HG03432 (cell line): ENCODE measurements around the gene SSUH2.
"Not testable (repeated sequence)": the region's sequence is repeated elsewhere in the genome, so short reads cannot be mapped to it uniquely, and the experiment has no call there.

Experiments
- ATAC-seq: cut with Tn5 transposase; IDR thresholded peaks from one replicate; pipeline ENCODE4 v1.9.1; 2021; ENCODE audit warnings: mild to moderate bottlenecking, moderate library complexity; ENCODE audit not compliant: unreplicated experiment

The SSUH2 gene, protein sequence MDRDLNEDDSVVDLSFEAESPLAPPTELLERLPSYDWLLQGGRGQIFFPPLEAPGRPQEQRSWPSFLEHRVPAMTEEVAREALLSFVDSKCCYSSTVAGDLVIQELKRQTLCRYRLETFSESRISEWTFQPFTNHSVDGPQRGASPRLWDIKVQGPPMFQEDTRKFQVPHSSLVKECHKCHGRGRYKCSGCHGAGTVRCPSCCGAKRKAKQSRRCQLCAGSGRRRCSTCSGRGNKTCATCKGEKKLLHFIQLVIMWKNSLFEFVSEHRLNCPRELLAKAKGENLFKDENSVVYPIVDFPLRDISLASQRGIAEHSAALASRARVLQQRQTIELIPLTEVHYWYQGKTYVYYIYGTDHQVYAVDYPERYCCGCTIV

DNA sequence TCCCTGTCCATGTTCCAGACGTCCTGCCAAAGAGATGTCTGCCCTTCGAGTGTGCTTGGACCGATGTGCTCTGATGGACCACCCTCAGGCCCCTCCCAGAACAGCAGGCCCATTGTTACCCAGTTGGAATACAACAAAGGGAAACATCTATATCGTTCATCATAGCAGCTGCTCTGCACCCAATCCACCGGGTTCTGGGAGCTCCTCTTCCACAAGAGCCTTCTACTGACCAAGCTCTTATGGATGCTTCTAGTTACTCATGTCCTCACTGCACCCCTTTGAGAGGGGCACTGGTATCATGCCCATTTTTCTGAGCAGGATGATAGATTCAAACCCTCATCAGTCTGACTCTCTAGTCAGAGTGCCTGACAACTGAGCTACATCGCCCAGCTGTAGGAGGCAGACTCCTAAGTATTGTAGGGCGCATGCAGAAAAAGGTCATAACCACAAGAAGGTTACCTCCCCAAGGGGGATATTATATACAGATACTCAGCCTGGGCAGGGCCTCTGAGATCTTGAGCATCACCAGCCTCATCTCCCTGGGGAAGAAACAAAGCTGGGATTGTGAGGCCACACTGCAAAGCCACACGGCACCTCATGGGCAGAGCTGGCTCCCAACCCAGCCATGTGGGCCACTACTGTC is at the start of gene SSUH2:
Gene SSUH2 (minus strand): TSS at position 51 of the 643 bp plus-strand sequence. CDS start 40 bp downstream, at position 11.
- no peak for ATAC-seq

DNA sequence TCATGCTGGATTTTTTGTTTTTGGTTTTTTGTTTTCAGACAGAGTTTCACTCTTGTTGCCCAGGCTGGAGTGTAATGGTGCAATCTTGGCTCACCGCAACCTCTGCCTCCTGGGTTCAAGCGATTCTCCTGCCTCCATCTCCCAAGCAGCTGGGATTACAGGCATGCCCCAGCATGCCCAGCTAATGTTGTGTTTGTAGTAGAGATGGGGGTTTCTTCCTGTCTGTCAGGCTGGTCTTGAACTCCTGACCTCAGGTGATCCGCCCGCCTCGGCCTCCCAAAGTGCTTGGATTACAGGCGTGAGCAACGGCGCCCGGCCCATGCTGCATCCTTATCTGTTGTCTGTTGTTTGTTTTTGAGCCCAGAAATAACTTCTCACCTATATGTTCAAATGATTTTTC is 46.7 kb upstream of the SSUH2 start:
- not testable (repeated sequence) for ATAC-seq

DNA sequence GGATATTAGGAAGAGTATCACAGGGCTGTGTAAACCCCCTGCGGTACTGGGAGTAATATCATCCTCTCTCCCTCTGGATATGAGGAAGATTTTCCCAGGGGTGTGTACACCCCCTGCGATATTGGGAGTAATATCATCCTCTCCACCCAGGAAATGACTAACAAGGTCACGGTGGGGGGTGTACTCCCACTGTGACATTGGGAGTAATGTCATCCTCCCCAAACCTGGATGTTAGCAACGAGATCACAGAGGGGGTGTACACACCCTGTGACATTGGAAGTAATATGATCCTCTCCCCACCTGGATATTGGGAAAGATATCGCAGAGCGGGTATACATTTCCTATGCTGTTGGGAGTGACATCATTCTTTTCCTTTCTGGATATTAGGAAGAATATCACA is 40.4 kb upstream of the SSUH2 start:
- not testable (repeated sequence) for ATAC-seq

DNA sequence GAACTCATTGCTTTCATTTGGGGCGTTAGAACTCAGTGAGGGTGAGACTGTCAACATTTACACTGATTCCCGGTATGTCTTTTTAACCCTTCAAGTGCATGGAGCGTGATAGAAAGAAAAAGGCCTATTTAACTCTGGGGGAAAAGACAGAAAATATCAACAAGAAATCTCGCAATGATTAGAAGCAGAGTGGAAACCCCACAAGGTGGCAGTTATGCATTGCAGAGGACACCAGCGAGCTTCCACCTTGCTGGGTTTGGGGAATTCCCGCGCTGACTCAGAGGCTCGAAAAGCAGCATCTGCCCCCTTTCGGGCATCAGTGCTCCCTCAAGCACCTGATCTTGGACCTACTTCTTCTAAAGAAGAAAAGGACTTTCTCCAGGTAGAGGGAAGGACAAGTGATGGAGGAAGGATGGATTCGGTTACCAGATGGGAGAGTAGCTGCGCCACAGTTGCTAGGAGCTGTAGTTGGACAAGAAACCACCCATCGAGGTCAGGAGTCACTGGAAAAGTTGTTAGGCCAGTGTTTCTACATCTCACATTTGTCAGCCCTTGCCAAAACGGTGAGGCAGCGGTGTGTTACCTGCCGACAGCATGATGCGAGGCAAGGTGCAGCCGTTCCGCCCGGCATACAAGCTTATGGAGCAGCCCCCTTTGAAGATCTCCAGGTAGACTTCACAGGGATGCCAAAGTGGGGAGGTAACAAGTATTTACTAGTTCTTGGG is 38.4 kb upstream of the SSUH2 start:
- not testable (repeated sequence) for ATAC-seq

- ATAC-seq: not testable (repeated sequence)
These were observed 37.4 kb upstream of the SSUH2 start for GRCh38 chr3:8681881-8682538.

DNA sequence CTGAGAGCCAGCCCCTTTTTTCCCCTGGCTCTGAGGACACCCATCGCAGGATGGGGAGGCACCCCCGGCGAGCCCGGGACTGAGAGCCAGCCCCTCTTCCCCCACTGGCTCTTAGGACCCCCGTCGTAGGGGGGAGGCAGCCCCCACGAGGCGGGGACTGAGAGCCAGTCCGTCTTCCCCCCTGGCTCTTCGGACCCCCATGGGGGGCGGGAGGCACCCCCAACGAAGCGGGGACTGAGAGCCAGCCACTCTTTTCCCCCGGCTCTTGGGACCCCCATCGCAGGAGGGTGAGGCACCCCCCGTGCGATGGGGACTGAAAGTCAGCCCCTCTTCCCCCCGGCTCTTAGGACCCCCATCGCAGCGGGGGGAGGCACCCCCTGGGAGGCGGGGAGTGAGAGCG is 36.8 kb upstream of the SSUH2 start:
- no peak for ATAC-seq

DNA sequence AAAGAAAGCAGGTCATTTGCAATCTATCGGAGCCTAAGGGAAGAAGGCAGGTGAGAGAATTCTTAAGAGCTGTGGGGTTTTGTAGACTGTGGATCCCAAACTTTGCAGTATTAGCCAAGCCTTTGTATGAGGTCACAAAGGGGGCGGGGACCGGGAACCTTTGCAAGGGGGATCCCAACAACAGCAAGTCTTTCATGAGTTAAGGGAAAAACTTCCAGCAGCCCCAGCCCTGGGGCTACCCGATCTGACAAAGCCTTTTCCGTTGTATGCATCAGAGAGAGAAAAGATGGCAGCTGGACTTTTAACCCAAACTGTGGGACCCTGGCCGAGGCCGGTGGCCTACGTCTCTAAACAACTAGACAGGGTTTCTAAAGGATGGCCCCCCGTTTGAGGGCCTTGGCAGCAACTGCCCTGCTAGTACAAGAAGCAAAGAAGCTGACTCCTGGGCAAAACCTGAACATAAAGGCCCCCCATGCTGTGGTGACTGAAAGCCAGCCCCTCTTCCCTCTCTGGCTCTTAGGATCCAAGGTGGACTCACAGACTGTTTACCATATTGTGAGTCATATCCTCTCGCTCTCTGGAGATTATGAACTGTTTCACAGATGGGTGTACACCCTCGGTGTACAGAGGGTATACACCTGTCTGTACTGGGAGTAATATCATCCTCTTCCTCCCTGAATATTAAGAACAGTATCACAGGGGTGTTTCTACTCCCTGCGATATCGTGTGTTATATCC is 35.4 kb upstream of the SSUH2 start:
- not testable (repeated sequence) for ATAC-seq

GRCh38 chr3:8678751-8679150 is 34.2 kb upstream of the SSUH2 start:
- no peak for ATAC-seq

- not testable (repeated sequence) for ATAC-seq
These were observed 32.7 kb upstream of the SSUH2 start for GRCh38 chr3:8677258-8677657.

DNA sequence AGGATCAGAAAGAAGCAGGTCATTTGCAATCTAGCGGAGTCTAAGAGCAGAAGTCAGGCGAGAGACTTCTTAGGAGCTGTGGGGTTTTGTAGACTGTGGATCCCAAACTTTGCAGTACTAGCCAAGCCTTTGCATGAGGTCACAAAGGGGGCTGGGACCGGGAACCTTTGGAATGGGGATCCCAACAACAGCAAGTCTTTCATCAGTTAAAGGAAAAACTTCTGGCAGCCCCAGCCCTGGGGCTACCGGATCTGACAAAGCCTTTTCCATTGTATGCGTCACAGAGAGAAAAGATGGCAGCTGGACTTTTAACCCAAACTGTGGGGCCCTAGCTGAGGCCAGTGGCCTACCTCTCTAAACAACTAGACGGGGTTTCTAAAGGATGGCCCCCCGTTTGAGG is 31.0 kb upstream of the SSUH2 start:
- not testable (repeated sequence) for ATAC-seq

DNA sequence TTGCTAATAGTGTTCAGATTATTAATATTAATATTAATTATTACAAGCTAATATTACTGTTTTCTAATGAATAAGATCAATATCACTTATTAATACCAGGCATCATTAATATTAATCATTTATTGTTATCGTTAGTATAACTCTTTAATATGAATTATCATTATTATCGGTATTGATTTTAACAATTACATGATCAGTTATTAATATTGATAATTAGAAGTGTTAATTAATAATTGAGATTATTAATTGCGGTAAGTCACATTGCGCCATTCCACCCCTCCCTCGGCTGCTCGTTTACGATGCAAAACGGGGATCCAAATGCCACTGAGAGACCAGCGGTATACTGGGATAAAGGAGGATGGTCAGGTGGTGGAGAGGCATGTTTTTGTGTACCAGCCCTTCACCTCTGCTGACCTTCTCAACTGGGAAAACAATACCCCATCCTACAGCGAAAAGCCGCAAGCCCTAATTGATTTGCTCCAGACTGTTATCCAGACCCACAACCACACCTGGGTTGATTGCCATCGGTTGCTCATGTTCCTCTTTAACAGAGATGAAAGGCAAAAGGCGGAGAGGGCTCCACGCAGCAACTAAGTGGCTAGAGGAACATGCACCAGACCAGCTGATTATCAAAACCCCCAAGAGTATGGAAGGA is 28.6 kb upstream of the SSUH2 start:
- no peak for ATAC-seq

GRCh38 chr3:8669019-8669418 is 24.4 kb upstream of the SSUH2 start:
- no peak for ATAC-seq

DNA sequence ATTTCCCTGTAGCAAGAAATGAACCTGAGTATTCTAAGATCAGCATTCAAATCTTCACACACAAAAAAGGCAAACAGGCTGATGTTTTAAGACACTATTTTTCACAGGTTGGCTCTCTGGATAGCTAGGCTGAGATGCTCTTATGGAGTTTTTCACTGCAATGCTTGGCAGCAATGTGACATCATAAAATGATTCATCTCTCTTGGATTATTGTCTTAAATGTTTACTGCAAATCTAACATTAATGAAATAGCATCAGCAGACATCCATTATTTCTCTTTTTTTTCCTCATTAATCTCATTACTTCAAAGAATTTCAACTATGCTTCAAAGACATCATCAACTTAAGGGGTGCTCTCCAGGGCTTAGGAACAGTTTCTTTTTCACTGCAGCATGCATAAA is 23.6 kb upstream of the SSUH2 start:
- no peak for ATAC-seq

- ATAC-seq: no peak
These were observed 23.0 kb upstream of the SSUH2 start for GRCh38 chr3:8667463-8668091.

- ATAC-seq: peak; percentile 79
These were observed 20.9 kb upstream of the SSUH2 start for GRCh38 chr3:8665407-8665896.

- peak; percentile 39 for ATAC-seq
These were observed 18.8 kb upstream of the SSUH2 start for GRCh38 chr3:8663177-8664061.

- no peak for ATAC-seq
These were observed 18.0 kb upstream of the SSUH2 start for GRCh38 chr3:8662594-8662993.
